ENCODE data around the gene TRIO. TPM values are rescaled to one million over a fixed set of nuclear protein-coding genes. Genes with fewer than 3 reads are reported as not detected.

Gene TRIO
- polyA plus RNA-seq, 1 donor (not counting 4 experiments of a cell fraction or from before 2014, with no cell fraction given) = 57.2 TPM

DNA sequence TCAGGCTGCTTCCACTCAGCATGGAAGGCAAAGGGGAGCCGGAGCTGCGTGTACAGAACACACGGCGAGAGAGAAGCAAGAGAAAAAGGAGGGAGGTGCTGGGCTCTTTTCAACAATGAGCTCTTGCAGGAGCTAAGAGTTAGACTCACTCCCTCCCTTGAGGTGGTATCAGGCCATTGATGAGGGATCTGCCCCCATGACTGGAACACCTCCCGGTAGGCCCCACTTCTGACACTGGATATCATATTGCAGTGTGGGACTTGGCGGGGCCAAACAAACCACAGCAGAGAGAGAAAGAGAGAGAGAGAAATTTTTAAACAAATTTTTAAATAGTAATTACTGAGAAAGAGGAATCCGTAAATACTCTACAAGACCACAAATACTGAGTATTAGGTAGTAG, 182.2 kb downstream of the TRIO start:
- H3K79me2 ChIP-seq (ENCODE audit: control insufficient read depth, insufficient read depth, low read length) = peaks cover 46% of the 10 kb centered on the region
- H3K4me1 ChIP-seq (ENCODE audit: control insufficient read depth, extremely low read depth, insufficient read depth, low read length) = no peaks in the 10 kb centered on the region
- no peak overlapping the region for H3K4me3 ChIP-seq (ENCODE audit: control insufficient read depth in 2 of 3, extremely low read depth in 1 of 3, insufficient read depth in 2 of 3, low read depth in 1 of 3, low read length in 3 of 3)
- TF ChIP-seq EZH2 (IDR thresholded peaks at IDR 0.05; ENCODE audit: low read length) = no peak
- TF ChIP-seq, protein P1, sequence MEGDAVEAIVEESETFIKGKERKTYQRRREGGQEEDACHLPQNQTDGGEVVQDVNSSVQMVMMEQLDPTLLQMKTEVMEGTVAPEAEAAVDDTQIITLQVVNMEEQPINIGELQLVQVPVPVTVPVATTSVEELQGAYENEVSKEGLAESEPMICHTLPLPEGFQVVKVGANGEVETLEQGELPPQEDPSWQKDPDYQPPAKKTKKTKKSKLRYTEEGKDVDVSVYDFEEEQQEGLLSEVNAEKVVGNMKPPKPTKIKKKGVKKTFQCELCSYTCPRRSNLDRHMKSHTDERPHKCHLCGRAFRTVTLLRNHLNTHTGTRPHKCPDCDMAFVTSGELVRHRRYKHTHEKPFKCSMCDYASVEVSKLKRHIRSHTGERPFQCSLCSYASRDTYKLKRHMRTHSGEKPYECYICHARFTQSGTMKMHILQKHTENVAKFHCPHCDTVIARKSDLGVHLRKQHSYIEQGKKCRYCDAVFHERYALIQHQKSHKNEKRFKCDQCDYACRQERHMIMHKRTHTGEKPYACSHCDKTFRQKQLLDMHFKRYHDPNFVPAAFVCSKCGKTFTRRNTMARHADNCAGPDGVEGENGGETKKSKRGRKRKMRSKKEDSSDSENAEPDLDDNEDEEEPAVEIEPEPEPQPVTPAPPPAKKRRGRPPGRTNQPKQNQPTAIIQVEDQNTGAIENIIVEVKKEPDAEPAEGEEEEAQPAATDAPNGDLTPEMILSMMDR (optimal IDR thresholded peaks at IDR 0.05 in 1 of 3, IDR thresholded peaks at IDR 0.05 in 1 of 3, conservative IDR thresholded peaks at IDR 0.05 in 1 of 3; ENCODE audit: extremely low read depth in 1 of 3, insufficient read depth in 2 of 3, low read length in 3 of 3) = no peak
- no peak overlapping the region for H3K27ac ChIP-seq (ENCODE audit: control insufficient read depth, insufficient read depth, low read length)
- peaks cover 12 to 16% of the 10 kb centered on the region in 2 experiments for H3K36me3 ChIP-seq (ENCODE audit: control insufficient read depth in 2 of 2, extremely low read depth in 1 of 2, insufficient read depth in 2 of 2, low read length in 2 of 2)
- H2AFZ ChIP-seq (ENCODE audit: control insufficient read depth, low read length) = no peak overlapping the region
- FAIRE-seq (no peak), DNase-seq (ENCODE audit: low read depth, low spot score) (no peak)
- H3K9me1 ChIP-seq (ENCODE audit: control insufficient read depth, extremely low read depth, insufficient read depth, low read length) = no peaks in the 10 kb centered on the region
- H3K9me3 ChIP-seq (ENCODE audit: control insufficient read depth, low read depth, low read length) = no peaks in the 10 kb centered on the region
- H3K9ac ChIP-seq (ENCODE audit: control insufficient read depth, extremely low read depth, insufficient read depth, low read length) = no peak overlapping the region
- no peaks in the 10 kb centered on the region for H3K27me3 ChIP-seq (ENCODE audit: control insufficient read depth, extremely low read depth, insufficient read depth, low read length)
- dilution Hi-C loops (cut with MboI; ENCODE audit: extremely low pct_ligation_motif_present, low sequenced_read_pairs) = no loop called here
- no peaks in the 10 kb centered on the region for H4K20me1 ChIP-seq (ENCODE audit: control insufficient read depth, extremely low read depth, insufficient read depth, low read length)
- H3K4me2 ChIP-seq (ENCODE audit: control insufficient read depth, extremely low read depth, insufficient read depth, low read depth, low read length) = no peak overlapping the region

DNA sequence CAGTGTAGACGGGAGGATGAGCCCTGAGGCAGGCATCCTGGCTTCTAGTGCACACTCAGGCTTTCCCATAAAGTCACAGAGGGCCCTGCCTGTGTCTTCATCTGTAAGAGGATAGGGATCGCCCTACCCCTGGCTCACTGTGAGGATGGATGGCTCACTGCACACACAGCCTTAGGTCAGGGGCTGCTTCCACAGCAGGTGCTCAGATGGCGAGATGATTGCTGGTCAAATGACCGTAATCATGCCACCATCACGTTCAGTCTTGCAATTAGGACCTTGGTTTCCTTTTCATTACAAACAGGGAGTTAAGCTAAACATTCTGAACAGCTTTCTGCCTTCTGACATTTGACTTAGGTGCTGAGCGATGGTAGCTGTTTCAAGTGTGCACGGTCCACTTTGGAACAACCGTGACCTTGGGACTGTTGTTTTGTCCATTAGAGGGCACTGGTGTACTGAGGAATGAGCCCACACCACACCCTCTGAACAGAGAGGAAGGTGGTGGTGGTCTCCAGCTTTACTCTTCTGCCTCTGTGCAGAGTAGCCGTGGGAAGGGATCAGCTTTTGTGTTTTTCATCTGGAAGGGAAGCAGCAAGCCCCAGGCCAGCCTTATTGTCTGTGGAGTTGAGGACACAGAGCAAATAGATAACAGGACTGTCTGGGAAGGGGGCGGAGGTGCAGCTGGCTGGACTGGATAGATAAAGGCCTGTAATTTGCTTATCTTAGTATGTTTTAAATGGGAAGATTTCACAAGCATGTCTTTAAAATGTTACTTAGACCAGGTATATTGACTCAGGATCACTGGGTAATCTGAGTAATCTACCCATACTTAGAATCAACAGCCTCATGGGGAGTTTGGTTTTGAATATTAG, 183.1 kb downstream of the TRIO start:
- Histone ChIP-seq H3K36me3 (ENCODE audit: control insufficient read depth in 2 of 2, extremely low read depth in 1 of 2, insufficient read depth in 2 of 2, low read length in 2 of 2) (peaks cover 12 to 17% of the 10 kb centered on the region in 2 experiments), H3K9ac (ENCODE audit: control insufficient read depth, extremely low read depth, insufficient read depth, low read length) (no peak overlapping the region), H3K79me2 (ENCODE audit: control insufficient read depth, insufficient read depth, low read length) (peaks cover 46% of the 10 kb centered on the region), H3K4me1 (ENCODE audit: control insufficient read depth, extremely low read depth, insufficient read depth, low read length) (no peaks in the 10 kb centered on the region), H3K27me3 (ENCODE audit: control insufficient read depth, extremely low read depth, insufficient read depth, low read length) (no peaks in the 10 kb centered on the region), H4K20me1 (ENCODE audit: control insufficient read depth, extremely low read depth, insufficient read depth, low read length) (no peaks in the 10 kb centered on the region), H3K4me2 (ENCODE audit: control insufficient read depth, extremely low read depth, insufficient read depth, low read depth, low read length) (no peak overlapping the region), H3K4me3 (ENCODE audit: control insufficient read depth in 2 of 3, extremely low read depth in 1 of 3, insufficient read depth in 2 of 3, low read depth in 1 of 3, low read length in 3 of 3) (no peak overlapping the region), H3K9me1 (ENCODE audit: control insufficient read depth, extremely low read depth, insufficient read depth, low read length) (no peaks in the 10 kb centered on the region), H2AFZ (ENCODE audit: control insufficient read depth, low read length) (no peak overlapping the region), H3K9me3 (ENCODE audit: control insufficient read depth, low read depth, low read length) (no peaks in the 10 kb centered on the region), H3K27ac (ENCODE audit: control insufficient read depth, insufficient read depth, low read length) (no peak overlapping the region)
- DNase-seq (ENCODE audit: low read depth, low spot score) (no peak), FAIRE-seq (no peak)
- dilution Hi-C loops (cut with MboI; ENCODE audit: extremely low pct_ligation_motif_present, low sequenced_read_pairs) = no loop called here
- TF ChIP-seq, protein P1 (optimal IDR thresholded peaks at IDR 0.05 in 1 of 3, IDR thresholded peaks at IDR 0.05 in 1 of 3, conservative IDR thresholded peaks at IDR 0.05 in 1 of 3; ENCODE audit: extremely low read depth in 1 of 3, insufficient read depth in 2 of 3, low read length in 3 of 3) = peak in 1 of 3 experiments; percentile 44
- no peak for TF ChIP-seq EZH2 (IDR thresholded peaks at IDR 0.05; ENCODE audit: low read length)

Data from keratinocyte (primary cell).